Subcutaneous adipose tissue (tissue), 4 donors: ENCODE measurements around the gene DTNA. TPM values are rescaled to one million over a fixed set of nuclear protein-coding genes. Genes with fewer than 3 reads are reported as not detected.

Source experiments
- total RNA-seq, 4 donors: library from RNA; depleted of rRNA; stranded (reverse); fragments of >200 nt; gene quantifications; one replicate each; pipeline ENCODE4 v1.1.0, GENCODE V29; 2016
- TF ChIP-seq, protein P1 (sequence below): fragments of 450-650 bp; IDR thresholded peaks from one replicate; pipeline ENCODE4 v1.5.1; 2016; ENCODE audit warnings: low read depth, mild to moderate bottlenecking, control low read depth, antibody characterized with exemption, moderate library complexity

Gene DTNA
- total RNA-seq, 4 donors from 2014 or later = 16.0 to 38.8 (median 25.3) TPM

DNA sequence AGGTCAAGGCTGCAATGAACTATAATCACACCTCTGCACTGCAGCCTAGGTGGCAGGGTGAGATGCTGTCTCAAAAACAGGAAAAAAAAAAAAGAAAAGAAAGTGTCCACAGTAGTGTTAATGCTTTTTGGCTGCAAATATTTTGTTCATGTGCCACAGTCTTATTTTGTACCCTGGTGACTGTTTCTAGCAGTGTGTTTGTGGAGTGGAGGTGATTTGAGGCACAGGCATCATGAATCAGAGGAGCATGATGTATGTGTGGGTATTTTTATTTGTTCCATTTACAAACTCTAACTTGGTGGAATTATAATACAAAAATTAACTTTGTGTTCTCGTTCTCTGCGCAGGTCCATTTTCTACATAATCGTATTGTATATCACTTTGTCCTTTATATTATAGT is 30.6 kb downstream of the DTNA start:
- TF ChIP-seq, protein P1, sequence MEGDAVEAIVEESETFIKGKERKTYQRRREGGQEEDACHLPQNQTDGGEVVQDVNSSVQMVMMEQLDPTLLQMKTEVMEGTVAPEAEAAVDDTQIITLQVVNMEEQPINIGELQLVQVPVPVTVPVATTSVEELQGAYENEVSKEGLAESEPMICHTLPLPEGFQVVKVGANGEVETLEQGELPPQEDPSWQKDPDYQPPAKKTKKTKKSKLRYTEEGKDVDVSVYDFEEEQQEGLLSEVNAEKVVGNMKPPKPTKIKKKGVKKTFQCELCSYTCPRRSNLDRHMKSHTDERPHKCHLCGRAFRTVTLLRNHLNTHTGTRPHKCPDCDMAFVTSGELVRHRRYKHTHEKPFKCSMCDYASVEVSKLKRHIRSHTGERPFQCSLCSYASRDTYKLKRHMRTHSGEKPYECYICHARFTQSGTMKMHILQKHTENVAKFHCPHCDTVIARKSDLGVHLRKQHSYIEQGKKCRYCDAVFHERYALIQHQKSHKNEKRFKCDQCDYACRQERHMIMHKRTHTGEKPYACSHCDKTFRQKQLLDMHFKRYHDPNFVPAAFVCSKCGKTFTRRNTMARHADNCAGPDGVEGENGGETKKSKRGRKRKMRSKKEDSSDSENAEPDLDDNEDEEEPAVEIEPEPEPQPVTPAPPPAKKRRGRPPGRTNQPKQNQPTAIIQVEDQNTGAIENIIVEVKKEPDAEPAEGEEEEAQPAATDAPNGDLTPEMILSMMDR = no peak

DNA sequence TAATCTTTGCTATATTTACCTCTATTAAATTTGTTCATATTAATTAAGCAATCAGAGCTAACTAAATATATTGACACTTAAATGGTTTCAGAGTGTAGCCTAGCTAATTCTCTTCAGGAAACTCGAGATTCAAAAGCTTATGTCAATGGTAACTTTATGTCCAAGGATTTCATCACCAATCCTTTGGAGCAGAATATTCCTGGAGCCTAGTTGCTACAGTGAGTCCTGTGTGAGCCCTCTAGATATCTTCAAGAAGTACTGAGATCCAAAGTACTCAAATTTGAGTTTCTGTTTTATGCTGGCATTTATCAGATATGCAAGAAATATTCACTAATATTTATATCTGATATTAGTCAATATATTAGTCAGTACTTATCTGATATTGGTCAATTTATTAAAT is 31.3 kb downstream of the DTNA start:
- TF ChIP-seq, protein P1 = no peak

DNA sequence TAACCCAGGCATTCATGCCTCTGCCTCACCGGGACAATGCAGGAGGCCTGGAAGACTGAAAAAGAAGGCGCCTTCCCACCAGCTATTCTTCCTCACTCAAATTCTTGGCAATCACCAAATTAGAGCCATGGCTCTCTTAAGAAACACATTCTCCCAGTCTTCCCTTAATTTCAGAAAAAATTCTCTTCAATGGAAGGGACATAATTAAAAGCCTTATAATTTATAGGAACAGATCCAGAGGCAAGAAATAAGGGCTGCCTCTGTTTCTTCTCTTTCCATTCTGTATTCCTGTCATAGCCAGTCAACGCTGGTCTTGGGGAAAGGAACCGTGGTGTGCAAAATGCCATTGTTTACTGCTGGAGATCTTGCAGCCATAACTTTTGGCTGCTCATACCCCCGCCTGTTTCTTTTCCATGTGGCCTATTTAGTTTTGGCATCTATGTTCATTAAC is 32.8 kb downstream of the DTNA start:
- TF ChIP-seq, protein P1 = no peak

DNA sequence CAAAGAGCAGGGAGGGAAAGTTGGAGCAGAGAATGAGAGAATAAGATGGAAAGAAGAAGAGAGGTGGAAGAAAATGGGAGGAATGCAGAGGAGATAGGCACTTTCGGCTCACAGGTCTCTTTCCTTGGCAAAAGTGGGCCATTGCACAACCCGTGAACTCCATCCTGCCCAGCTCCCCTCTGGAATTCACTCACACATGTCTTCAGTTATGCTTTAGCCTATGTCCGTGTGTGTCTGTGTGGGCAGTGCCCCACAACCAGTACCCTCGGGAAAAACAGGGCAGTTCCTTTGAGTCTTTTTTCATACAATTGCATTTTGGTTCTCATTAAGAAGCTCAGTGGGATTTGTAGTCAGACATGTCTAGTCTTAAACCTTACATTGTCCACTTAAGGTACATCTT is 34.5 kb downstream of the DTNA start:
- TF ChIP-seq, protein P1 = no peak

DNA sequence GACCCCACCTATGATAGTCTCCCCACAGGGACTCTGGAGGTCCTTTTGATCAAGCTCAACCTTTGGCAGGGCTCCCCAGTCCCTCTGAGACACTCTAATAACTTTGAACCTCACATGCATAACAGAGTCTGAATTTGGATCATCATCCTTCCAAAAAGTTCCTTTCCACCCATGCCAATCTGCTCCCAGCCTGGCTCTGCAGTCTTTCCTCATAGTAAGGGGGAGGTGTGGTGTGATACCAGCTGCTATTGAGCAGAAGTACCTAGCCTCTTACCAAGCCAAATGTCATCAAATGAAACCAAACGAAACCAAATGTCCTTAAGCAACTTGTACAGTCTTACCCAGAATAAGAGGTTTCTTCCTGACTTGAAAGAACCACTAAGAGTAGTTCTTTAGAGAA is 36.5 kb downstream of the DTNA start:
- TF ChIP-seq, protein P1 = no peak

DNA sequence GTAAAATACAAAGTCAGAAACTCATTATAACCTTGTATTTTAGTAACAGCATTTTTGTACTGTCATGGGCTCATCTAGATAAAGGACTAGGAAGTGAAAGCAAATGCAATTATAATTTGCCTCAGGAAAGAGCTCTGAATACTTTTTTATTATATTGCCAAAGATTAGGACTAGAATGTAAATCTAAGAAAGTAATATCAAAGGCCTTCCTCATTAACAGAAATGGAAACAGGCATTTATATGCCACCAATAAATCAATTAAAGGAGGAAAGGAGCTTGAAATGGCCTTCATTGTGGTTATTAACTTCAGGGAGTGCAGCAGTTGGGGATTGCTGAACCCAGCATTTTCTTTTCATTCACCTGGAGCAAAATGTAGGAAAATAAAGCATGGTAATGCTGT is 39.6 kb downstream of the DTNA start:
- TF ChIP-seq, protein P1 = no peak

DNA sequence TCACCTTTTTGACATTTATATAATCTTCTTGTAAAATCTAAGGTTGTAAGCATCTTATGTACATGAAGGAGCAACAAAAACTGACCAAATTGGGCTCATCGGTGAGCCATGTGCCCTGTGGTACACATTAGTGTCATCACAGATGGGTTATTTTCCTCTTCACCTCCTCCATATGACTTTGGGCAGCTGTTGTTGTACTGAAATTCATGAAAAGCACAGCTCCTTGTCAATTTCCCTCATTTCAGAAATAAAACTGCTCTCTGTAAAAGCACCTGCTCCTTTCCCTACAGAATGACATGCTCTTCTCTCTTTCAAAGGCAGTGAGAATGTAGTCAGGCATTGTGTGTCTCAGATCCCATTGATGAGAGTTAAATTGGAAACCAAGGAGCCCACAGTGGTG is 42.0 kb downstream of the DTNA start:
- TF ChIP-seq, protein P1 = no peak

DNA sequence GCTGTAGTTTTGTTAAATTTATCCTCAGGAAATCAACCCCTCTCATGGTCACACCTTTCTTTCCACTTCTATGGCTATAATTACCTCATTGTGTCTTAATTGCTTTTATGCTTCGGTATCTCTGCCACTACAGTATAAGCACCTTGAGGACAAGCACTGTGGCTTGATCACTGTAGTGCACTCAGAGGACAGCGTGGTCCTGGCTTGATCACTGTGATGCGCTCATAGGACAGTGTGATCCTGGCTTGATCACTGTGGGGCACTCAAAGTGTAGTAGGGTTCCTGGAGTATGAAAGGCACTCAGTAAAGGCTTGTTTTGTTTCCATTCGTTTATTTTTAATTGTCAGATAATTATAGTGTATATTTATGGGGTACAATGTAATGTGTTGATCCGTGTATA is 44.2 kb downstream of the DTNA start:
- TF ChIP-seq, protein P1 = no peak
